Endodermal cell (in vitro differentiated cells): ENCODE measurements around the gene SH3PXD2B. TPM values are rescaled to one million over a fixed set of nuclear protein-coding genes. Genes with fewer than 3 reads are reported as not detected.
"Not testable (repeated sequence)": the region's sequence is repeated elsewhere in the genome, so short reads cannot be mapped to it uniquely, and the experiment has no call there.

Source experiments
- DNase-seq: peaks from one replicate; pipeline ENCODE4 v3.0.0-alpha.2; 2017
- H3K27ac ChIP-seq: 2 replicates; pipeline ENCODE4 v1.5.1; 2013; ENCODE audit warnings: mild to moderate bottlenecking, low read depth, low read length, moderate library complexity
- H3K27me3 ChIP-seq: 2 replicates; pipeline ENCODE4 v1.6.1; 2013; ENCODE audit warnings: mild to moderate bottlenecking, low read length, moderate library complexity; ENCODE audit not compliant: insufficient read depth, control insufficient read depth, poor library complexity, severe bottlenecking
- H3K36me3 ChIP-seq: 2 replicates; pipeline ENCODE4 v1.7.0; 2013; ENCODE audit warnings: mild to moderate bottlenecking, low read length, moderate library complexity; ENCODE audit not compliant: control insufficient read depth, insufficient read depth
- H3K4me1 ChIP-seq: one replicate; pipeline ENCODE4 v1.7.0; 2013; ENCODE audit warnings: low read length; ENCODE audit not compliant: control insufficient read depth, insufficient read depth
- H3K4me3 ChIP-seq: 2 replicates; pipeline ENCODE4 v1.5.1; 2013; ENCODE audit warnings: mild to moderate bottlenecking, low read length, moderate library complexity
- H3K9ac ChIP-seq: 2 replicates; pipeline ENCODE4 v1.6.1; 2013; ENCODE audit warnings: mild to moderate bottlenecking, low read length, moderate library complexity; ENCODE audit not compliant: poor library complexity, severe bottlenecking; ENCODE audit errors: extremely low read depth
- H3K9me3 ChIP-seq: 2 replicates; pipeline ENCODE4 v1.6.1; 2013; ENCODE audit warnings: mild to moderate bottlenecking, low read length, moderate library complexity; ENCODE audit not compliant: control insufficient read depth
- H3K27ac Mint-ChIP-seq: 2 replicates; pipeline ENCODE4 v1.8.0; 2020; ENCODE audit warnings: mixed read lengths
- H3K27me3 Mint-ChIP-seq: 2 replicates; pipeline ENCODE4 v1.8.0; 2021; ENCODE audit warnings: mild to moderate bottlenecking, mixed read lengths; ENCODE audit not compliant: insufficient read depth
- H3K36me3 Mint-ChIP-seq: 2 replicates; pipeline ENCODE4 v1.8.0; 2020; ENCODE audit warnings: low read depth, mixed read lengths
- H3K4me1 Mint-ChIP-seq: 2 replicates; pipeline ENCODE4 v1.8.0; 2020; ENCODE audit warnings: mixed read lengths
- H3K4me3 Mint-ChIP-seq: 2 replicates; pipeline ENCODE4 v1.8.0; 2020; ENCODE audit warnings: mild to moderate bottlenecking, moderate library complexity, mixed read lengths
- H3K9me3 Mint-ChIP-seq: 2 replicates; pipeline ENCODE4 v1.8.0; 2020; ENCODE audit warnings: mild to moderate bottlenecking, mixed read lengths
- WGBS, 2 experiments: methylation state at CpG; one replicate each; pipeline versions ENCODE4 v1.1.5 to v1.1.7; 2013; ENCODE audit warnings: missing lambda C conversion rate in 2 of 2, mixed read lengths in 1 of 2; ENCODE audit not compliant: insufficient coverage in 1 of 2, insufficient read length in 1 of 2; 5-methylcytosine and 5-hydroxymethylcytosine counted together
- total RNA-seq, 2 donors: library from RNA; stranded (reverse); fragmentation: NEBNext Ultra II Directional in 1 of 2; extraction: Animal tissue kit (Norgen Biotek cat#: 25700) in 1 of 2; gene quantifications; 2 replicates in 1 of 2; 3 replicates in 1 of 2; pipeline ENCODE4 v1.2.1, GENCODE V29; 2021
- TF ChIP-seq, protein P1 (sequence below): fragments of 200-600 bp; sonication (generic); conservative IDR thresholded peaks from 2 replicates; pipeline ENCODE4 v1.5.0; 2021; ENCODE audit warnings: antibody characterized with exemption, mild to moderate bottlenecking

SH3PXD2B gene
- total RNA-seq, 2 donors from 2014 or later, result 62.2 to 74.9 TPM

- no peaks in the 10 kb centered on the region for H3K9me3 ChIP-seq
- H3K27me3 ChIP-seq, result no peaks in the 10 kb centered on the region
- Mint-ChIP-seq H3K4me3 (no peak overlapping the region), H3K4me1 (peaks cover 3% of the 10 kb centered on the region), H3K27me3 (no peaks in the 10 kb centered on the region), H3K36me3 (peaks cover 21% of the 10 kb centered on the region), H3K27ac (no peak overlapping the region), H3K9me3 (no peaks in the 10 kb centered on the region)
- no peaks in the 10 kb centered on the region for H3K4me1 ChIP-seq
- WGBS, 2 experiments, result 95 to 97% methylated on average over 8 to 9 of the region's 9 CpGs
- no peak overlapping the region for H3K4me3 ChIP-seq
- DNase-seq, result no peak
- no peak overlapping the region for H3K9ac ChIP-seq
- no peak overlapping the region for H3K27ac ChIP-seq
- TF ChIP-seq, protein P1, sequence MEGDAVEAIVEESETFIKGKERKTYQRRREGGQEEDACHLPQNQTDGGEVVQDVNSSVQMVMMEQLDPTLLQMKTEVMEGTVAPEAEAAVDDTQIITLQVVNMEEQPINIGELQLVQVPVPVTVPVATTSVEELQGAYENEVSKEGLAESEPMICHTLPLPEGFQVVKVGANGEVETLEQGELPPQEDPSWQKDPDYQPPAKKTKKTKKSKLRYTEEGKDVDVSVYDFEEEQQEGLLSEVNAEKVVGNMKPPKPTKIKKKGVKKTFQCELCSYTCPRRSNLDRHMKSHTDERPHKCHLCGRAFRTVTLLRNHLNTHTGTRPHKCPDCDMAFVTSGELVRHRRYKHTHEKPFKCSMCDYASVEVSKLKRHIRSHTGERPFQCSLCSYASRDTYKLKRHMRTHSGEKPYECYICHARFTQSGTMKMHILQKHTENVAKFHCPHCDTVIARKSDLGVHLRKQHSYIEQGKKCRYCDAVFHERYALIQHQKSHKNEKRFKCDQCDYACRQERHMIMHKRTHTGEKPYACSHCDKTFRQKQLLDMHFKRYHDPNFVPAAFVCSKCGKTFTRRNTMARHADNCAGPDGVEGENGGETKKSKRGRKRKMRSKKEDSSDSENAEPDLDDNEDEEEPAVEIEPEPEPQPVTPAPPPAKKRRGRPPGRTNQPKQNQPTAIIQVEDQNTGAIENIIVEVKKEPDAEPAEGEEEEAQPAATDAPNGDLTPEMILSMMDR, result no peak
- peaks cover 15% of the 10 kb centered on the region for H3K36me3 ChIP-seq
These were observed 119.7 kb downstream of the SH3PXD2B start for GRCh38 chr5:172334641-172335040.

- no peaks in the 10 kb centered on the region for H3K9me3 Mint-ChIP-seq
- no peak overlapping the region for H3K27ac Mint-ChIP-seq
- H3K4me3 Mint-ChIP-seq, result no peak overlapping the region
- H3K4me1 ChIP-seq, result no peaks in the 10 kb centered on the region
- WGBS, 2 experiments, result 92 to 100% methylated on average over 1 to 8 of the region's 8 CpGs
- no peak overlapping the region for H3K9ac ChIP-seq
- no peaks in the 10 kb centered on the region for H3K27me3 Mint-ChIP-seq
- no peak overlapping the region for H3K27ac ChIP-seq
- TF ChIP-seq, protein P1, result peak; percentile 57
- no peak overlapping the region for H3K4me3 ChIP-seq
- peaks cover 3% of the 10 kb centered on the region for H3K4me1 Mint-ChIP-seq
- H3K36me3 Mint-ChIP-seq, result peaks cover 18% of the 10 kb centered on the region
- no peaks in the 10 kb centered on the region for H3K9me3 ChIP-seq
- no peaks in the 10 kb centered on the region for H3K27me3 ChIP-seq
- peak; percentile 79 for DNase-seq
- peaks cover 13% of the 10 kb centered on the region for H3K36me3 ChIP-seq
These were observed 120.1 kb downstream of the SH3PXD2B start for GRCh38 chr5:172334196-172334595.

DNA sequence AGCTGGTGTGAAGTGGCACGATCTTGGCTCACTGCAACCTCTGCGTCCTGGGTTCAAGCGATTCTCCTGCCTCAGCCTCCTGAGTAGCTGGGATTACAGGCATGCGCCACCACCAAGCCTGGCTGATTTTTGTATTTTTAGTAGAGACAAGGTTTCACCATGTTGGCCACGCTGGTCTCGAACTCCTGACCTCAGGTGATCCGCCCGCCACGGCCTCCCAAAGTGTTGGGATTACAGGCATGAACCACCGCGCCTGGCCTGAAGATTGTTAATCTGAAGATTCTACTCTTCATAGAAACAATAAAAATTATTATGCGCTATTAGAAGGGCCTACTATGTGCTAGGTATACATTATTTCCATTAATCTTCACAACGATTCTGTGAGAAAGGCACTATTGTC, 127.4 kb downstream of the SH3PXD2B start:
- WGBS, 2 experiments, result 92 to 100% methylated on average over 3 to 13 of the region's 13 CpGs
- not testable (repeated sequence) for H3K36me3 Mint-ChIP-seq, H3K4me3 Mint-ChIP-seq

DNA sequence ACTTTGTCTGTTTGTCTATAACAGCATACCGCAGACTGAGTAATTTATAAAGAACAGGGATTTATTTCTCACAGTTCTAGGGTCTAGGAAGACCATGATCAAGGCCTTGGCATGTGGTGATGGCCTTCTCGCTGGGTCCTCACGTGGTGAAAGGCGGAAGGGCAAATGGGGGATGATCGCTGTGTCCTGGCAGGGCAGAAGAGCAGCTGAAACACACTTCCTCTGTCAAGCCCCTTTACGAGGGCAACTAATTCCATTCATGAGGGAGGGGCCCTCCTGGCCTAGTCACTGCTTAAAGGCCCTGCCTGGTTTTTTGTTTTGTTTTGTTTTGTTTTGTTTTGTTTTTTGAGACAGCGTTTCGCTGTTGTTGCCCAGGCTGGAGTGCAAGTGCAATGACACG, 128.9 kb downstream of the SH3PXD2B start:
- whole genome bisulfite sequencing, 2 experiments, result 79 to 88% methylated on average over 6 to 9 of the region's 9 CpGs
- peaks cover 7% of the 10 kb centered on the region for H3K27me3 ChIP-seq
- no peaks in the 10 kb centered on the region for H3K4me1 ChIP-seq
- H3K36me3 ChIP-seq, result no peaks in the 10 kb centered on the region
- H3K27ac ChIP-seq, result no peak overlapping the region
- Mint-ChIP-seq H3K9me3 (no peaks in the 10 kb centered on the region), H3K4me1 (peaks cover 7% of the 10 kb centered on the region), H3K4me3 (no peak overlapping the region), H3K27ac (no peak overlapping the region), H3K27me3 (peaks cover 29% of the 10 kb centered on the region), H3K36me3 (no peaks in the 10 kb centered on the region)
- TF ChIP-seq, protein P1, result no peak
- H3K9ac ChIP-seq, result no peak overlapping the region
- no peaks in the 10 kb centered on the region for H3K9me3 ChIP-seq
- H3K4me3 ChIP-seq, result no peak overlapping the region
- peak; percentile 56 for DNase-seq

More for the DNA sequence above, 127.4 kb downstream of the SH3PXD2B start:
- not testable (repeated sequence) for H3K27ac Mint-ChIP-seq, H3K36me3 ChIP-seq, H3K4me3 ChIP-seq, H3K27me3 ChIP-seq, DNase-seq, H3K27ac ChIP-seq, H3K4me1 ChIP-seq, H3K9ac ChIP-seq, H3K9me3 Mint-ChIP-seq, H3K9me3 ChIP-seq, H3K4me1 Mint-ChIP-seq
- H3K27me3 Mint-ChIP-seq, result peaks cover 24% of the 10 kb centered on the region
